K562 (cell line): ENCODE data around the gene ATP5MG.

Experiments
- POLR2AphosphoS5 ChIP-seq: IDR thresholded peaks from 2 replicates; pipeline ENCODE4 v1.6.1; 2011; ENCODE audit warnings: mild to moderate bottlenecking, low read depth, low read length, moderate library complexity; ENCODE audit not compliant: control insufficient read depth, insufficient read depth
- ZNF23 ChIP-seq: fragments of 250-450 bp; sonication (Bioruptor Pico); IDR thresholded peaks from 2 replicates; pipeline ENCODE4 v1.4.0; 2020; ENCODE audit warnings: mild to moderate bottlenecking
- TF ChIP-seq, protein P1 (sequence below): sonication (generic); formaldehyde crosslinking; IDR thresholded peaks from 2 replicates; pipeline ENCODE4 v1.8.0; 2023; ENCODE audit warnings: mild to moderate bottlenecking, missing genetic modification reagents

DNA sequence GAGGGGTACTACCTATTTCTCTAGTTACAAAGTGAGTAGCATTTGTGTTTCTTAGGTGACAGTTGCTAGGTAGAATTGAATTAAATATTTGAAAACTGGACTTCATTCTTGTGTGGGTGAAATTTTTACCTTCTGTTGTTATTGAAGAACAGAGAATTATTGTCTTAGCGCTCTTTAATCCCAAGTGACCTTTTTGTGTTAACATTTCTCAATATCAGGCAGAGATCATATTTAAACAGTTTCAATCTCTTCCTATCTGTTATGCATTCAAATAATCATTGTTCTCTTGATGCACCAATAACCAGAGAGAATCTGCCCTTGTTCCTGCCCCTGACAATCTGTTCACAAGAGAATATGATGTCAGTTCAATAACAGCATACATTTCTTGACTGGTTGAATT lies 49.0 kb downstream of the ATP5MG start:
- TF ChIP-seq POLR2AphosphoS5 = no peak
- TF ChIP-seq, protein P1, sequence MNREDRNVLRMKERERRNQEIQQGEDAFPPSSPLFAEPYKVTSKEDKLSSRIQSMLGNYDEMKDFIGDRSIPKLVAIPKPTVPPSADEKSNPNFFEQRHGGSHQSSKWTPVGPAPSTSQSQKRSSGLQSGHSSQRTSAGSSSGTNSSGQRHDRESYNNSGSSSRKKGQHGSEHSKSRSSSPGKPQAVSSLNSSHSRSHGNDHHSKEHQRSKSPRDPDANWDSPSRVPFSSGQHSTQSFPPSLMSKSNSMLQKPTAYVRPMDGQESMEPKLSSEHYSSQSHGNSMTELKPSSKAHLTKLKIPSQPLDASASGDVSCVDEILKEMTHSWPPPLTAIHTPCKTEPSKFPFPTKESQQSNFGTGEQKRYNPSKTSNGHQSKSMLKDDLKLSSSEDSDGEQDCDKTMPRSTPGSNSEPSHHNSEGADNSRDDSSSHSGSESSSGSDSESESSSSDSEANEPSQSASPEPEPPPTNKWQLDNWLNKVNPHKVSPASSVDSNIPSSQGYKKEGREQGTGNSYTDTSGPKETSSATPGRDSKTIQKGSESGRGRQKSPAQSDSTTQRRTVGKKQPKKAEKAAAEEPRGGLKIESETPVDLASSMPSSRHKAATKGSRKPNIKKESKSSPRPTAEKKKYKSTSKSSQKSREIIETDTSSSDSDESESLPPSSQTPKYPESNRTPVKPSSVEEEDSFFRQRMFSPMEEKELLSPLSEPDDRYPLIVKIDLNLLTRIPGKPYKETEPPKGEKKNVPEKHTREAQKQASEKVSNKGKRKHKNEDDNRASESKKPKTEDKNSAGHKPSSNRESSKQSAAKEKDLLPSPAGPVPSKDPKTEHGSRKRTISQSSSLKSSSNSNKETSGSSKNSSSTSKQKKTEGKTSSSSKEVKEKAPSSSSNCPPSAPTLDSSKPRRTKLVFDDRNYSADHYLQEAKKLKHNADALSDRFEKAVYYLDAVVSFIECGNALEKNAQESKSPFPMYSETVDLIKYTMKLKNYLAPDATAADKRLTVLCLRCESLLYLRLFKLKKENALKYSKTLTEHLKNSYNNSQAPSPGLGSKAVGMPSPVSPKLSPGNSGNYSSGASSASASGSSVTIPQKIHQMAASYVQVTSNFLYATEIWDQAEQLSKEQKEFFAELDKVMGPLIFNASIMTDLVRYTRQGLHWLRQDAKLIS (CRISPR knock-in tag) = no peak
- no peak for TF ChIP-seq ZNF23 (CRISPR knock-in tag)
